Measurements from ENCODE around the gene UGT1A6.

The UGT1A6 gene

GRCh38 chr2:233773854-233774253, 81.2 kb downstream of the UGT1A6 start:
- H3K36me3 ChIP-seq (ENCODE audit: control insufficient read depth, low read depth, low read length), result no peaks in the 10 kb centered on the region
- H3K27ac ChIP-seq (ENCODE audit: low read length), result no peak overlapping the region
- H3K9ac ChIP-seq (ENCODE audit: low read length), result no peak overlapping the region
- H3K9me3 ChIP-seq (ENCODE audit: control insufficient read depth, low read depth, low read length), result no peaks in the 10 kb centered on the region
- no peaks in the 10 kb centered on the region for H3K27me3 ChIP-seq (ENCODE audit: control insufficient read depth, insufficient read depth, low read length)
- no peak overlapping the region for H3K4me3 ChIP-seq (ENCODE audit: low read length)
- H3K4me1 ChIP-seq (ENCODE audit: control insufficient read depth, low read depth, low read length), result no peaks in the 10 kb centered on the region

GRCh38 chr2:233775414-233775813, 82.7 kb downstream of the UGT1A6 start:
- Histone ChIP-seq H3K4me3 (ENCODE audit: low read length) (no peak overlapping the region), H3K9me3 (ENCODE audit: control insufficient read depth, low read depth, low read length) (no peaks in the 10 kb centered on the region), H3K36me3 (ENCODE audit: control insufficient read depth, low read depth, low read length) (no peaks in the 10 kb centered on the region), H3K4me1 (ENCODE audit: control insufficient read depth, low read depth, low read length) (no peaks in the 10 kb centered on the region), H3K27ac (ENCODE audit: low read length) (no peak overlapping the region), H3K27me3 (ENCODE audit: control insufficient read depth, insufficient read depth, low read length) (no peaks in the 10 kb centered on the region), H3K9ac (ENCODE audit: low read length) (no peak overlapping the region)

- no peak within 1 kb of the TSS for H3K4me3 ChIP-seq (ENCODE audit: low read length)
- H3K27me3 ChIP-seq (ENCODE audit: control insufficient read depth, insufficient read depth, low read length), result no peaks in the 10 kb centered on the region
- H3K9me3 ChIP-seq (ENCODE audit: control insufficient read depth, low read depth, low read length), result no peaks in the 10 kb centered on the region
- no peaks in the 10 kb centered on the region for H3K36me3 ChIP-seq (ENCODE audit: control insufficient read depth, low read depth, low read length)
- H3K27ac ChIP-seq (ENCODE audit: low read length), result no peak within 1 kb of the TSS
- H3K4me1 ChIP-seq (ENCODE audit: control insufficient read depth, low read depth, low read length), result no peaks in the 10 kb centered on the region
- H3K9ac ChIP-seq (ENCODE audit: low read length), result no peak within 1 kb of the TSS
Observed at GRCh38 chr2:233778030-233778429, 85.3 kb downstream of the UGT1A6 start, which contains the start of gene MROH2A. TSS of gene MROH2A (plus strand) at chr2:233778330. CDS start at chr2:233779359, 1,029 bp downstream.

GRCh38 chr2:233779722-233780121, 87.0 kb downstream of the UGT1A6 start:
- H3K36me3 ChIP-seq (ENCODE audit: control insufficient read depth, low read depth, low read length), result no peaks in the 10 kb centered on the region
- H3K4me3 ChIP-seq (ENCODE audit: low read length), result no peak overlapping the region
- no peak overlapping the region for H3K27ac ChIP-seq (ENCODE audit: low read length)

GRCh38 chr2:233780771-233781170, 88.1 kb downstream of the UGT1A6 start:
- no peak overlapping the region for H3K9ac ChIP-seq (ENCODE audit: low read length)
- H3K4me1 ChIP-seq (ENCODE audit: control insufficient read depth, low read depth, low read length), result no peaks in the 10 kb centered on the region
- H3K27me3 ChIP-seq (ENCODE audit: control insufficient read depth, insufficient read depth, low read length), result no peaks in the 10 kb centered on the region
- no peak overlapping the region for H3K4me3 ChIP-seq (ENCODE audit: low read length)
- no peaks in the 10 kb centered on the region for H3K9me3 ChIP-seq (ENCODE audit: control insufficient read depth, low read depth, low read length)
- H3K36me3 ChIP-seq (ENCODE audit: control insufficient read depth, low read depth, low read length), result no peaks in the 10 kb centered on the region
- no peak overlapping the region for H3K27ac ChIP-seq (ENCODE audit: low read length)

More at GRCh38 chr2:233779722-233780121, 87.0 kb downstream of the UGT1A6 start:
- no peak overlapping the region for H3K9ac ChIP-seq (ENCODE audit: low read length)
- H3K9me3 ChIP-seq (ENCODE audit: control insufficient read depth, low read depth, low read length), result no peaks in the 10 kb centered on the region
- no peaks in the 10 kb centered on the region for H3K27me3 ChIP-seq (ENCODE audit: control insufficient read depth, insufficient read depth, low read length)
- H3K4me1 ChIP-seq (ENCODE audit: control insufficient read depth, low read depth, low read length), result no peaks in the 10 kb centered on the region

GRCh38 chr2:233789554-233789953, 96.9 kb downstream of the UGT1A6 start:
- Histone ChIP-seq H3K27me3 (ENCODE audit: control insufficient read depth, insufficient read depth, low read length) (no peaks in the 10 kb centered on the region), H3K27ac (ENCODE audit: low read length) (no peak overlapping the region), H3K4me3 (ENCODE audit: low read length) (no peak overlapping the region)

GRCh38 chr2:233791151-233791882, 98.6 kb downstream of the UGT1A6 start:
- H3K27me3 ChIP-seq (ENCODE audit: control insufficient read depth, insufficient read depth, low read length), result no peaks in the 10 kb centered on the region
- no peak overlapping the region for H3K4me3 ChIP-seq (ENCODE audit: low read length)
- no peak overlapping the region for H3K9ac ChIP-seq (ENCODE audit: low read length)
- H3K4me1 ChIP-seq (ENCODE audit: control insufficient read depth, low read depth, low read length), result no peaks in the 10 kb centered on the region
- no peaks in the 10 kb centered on the region for H3K36me3 ChIP-seq (ENCODE audit: control insufficient read depth, low read depth, low read length)
- H3K9me3 ChIP-seq (ENCODE audit: control insufficient read depth, low read depth, low read length), result no peaks in the 10 kb centered on the region
- H3K27ac ChIP-seq (ENCODE audit: low read length), result no peak overlapping the region

More at GRCh38 chr2:233789554-233789953, 96.9 kb downstream of the UGT1A6 start:
- H3K9me3 ChIP-seq (ENCODE audit: control insufficient read depth, low read depth, low read length), result no peaks in the 10 kb centered on the region
- H3K9ac ChIP-seq (ENCODE audit: low read length), result no peak overlapping the region
- no peaks in the 10 kb centered on the region for H3K36me3 ChIP-seq (ENCODE audit: control insufficient read depth, low read depth, low read length)
- no peaks in the 10 kb centered on the region for H3K4me1 ChIP-seq (ENCODE audit: control insufficient read depth, low read depth, low read length)

- Histone ChIP-seq H3K4me1 (ENCODE audit: control insufficient read depth, low read depth, low read length) (no peaks in the 10 kb centered on the region), H3K27ac (ENCODE audit: low read length) (no peak overlapping the region), H3K27me3 (ENCODE audit: control insufficient read depth, insufficient read depth, low read length) (no peaks in the 10 kb centered on the region), H3K9ac (ENCODE audit: low read length) (no peak overlapping the region), H3K9me3 (ENCODE audit: control insufficient read depth, low read depth, low read length) (no peaks in the 10 kb centered on the region), H3K4me3 (ENCODE audit: low read length) (no peak overlapping the region), H3K36me3 (ENCODE audit: control insufficient read depth, low read depth, low read length) (no peaks in the 10 kb centered on the region)
Observed at GRCh38 chr2:233791883-233792329, 99.2 kb downstream of the UGT1A6 start.

GRCh38 chr2:233792720-233793119, 100.0 kb downstream of the UGT1A6 start:
- no peak overlapping the region for H3K9ac ChIP-seq (ENCODE audit: low read length)
- H3K9me3 ChIP-seq (ENCODE audit: control insufficient read depth, low read depth, low read length), result no peaks in the 10 kb centered on the region
- H3K4me3 ChIP-seq (ENCODE audit: low read length), result no peak overlapping the region
- no peaks in the 10 kb centered on the region for H3K4me1 ChIP-seq (ENCODE audit: control insufficient read depth, low read depth, low read length)
- no peaks in the 10 kb centered on the region for H3K27me3 ChIP-seq (ENCODE audit: control insufficient read depth, insufficient read depth, low read length)
- no peaks in the 10 kb centered on the region for H3K36me3 ChIP-seq (ENCODE audit: control insufficient read depth, low read depth, low read length)
- no peak overlapping the region for H3K27ac ChIP-seq (ENCODE audit: low read length)

GRCh38 chr2:233793465-233794127, 100.9 kb downstream of the UGT1A6 start:
- H3K27ac ChIP-seq (ENCODE audit: low read length), result no peak overlapping the region
- H3K36me3 ChIP-seq (ENCODE audit: control insufficient read depth, low read depth, low read length), result no peaks in the 10 kb centered on the region
- H3K4me1 ChIP-seq (ENCODE audit: control insufficient read depth, low read depth, low read length), result no peaks in the 10 kb centered on the region
- no peaks in the 10 kb centered on the region for H3K9me3 ChIP-seq (ENCODE audit: control insufficient read depth, low read depth, low read length)
- H3K27me3 ChIP-seq (ENCODE audit: control insufficient read depth, insufficient read depth, low read length), result no peaks in the 10 kb centered on the region
- no peak overlapping the region for H3K9ac ChIP-seq (ENCODE audit: low read length)
- H3K4me3 ChIP-seq (ENCODE audit: low read length), result no peak overlapping the region

GRCh38 chr2:233794128-233794658, 101.5 kb downstream of the UGT1A6 start:
- no peaks in the 10 kb centered on the region for H3K4me1 ChIP-seq (ENCODE audit: control insufficient read depth, low read depth, low read length)
- H3K9ac ChIP-seq (ENCODE audit: low read length), result no peak overlapping the region
- H3K36me3 ChIP-seq (ENCODE audit: control insufficient read depth, low read depth, low read length), result no peaks in the 10 kb centered on the region
- no peak overlapping the region for H3K27ac ChIP-seq (ENCODE audit: low read length)
- H3K4me3 ChIP-seq (ENCODE audit: low read length), result no peak overlapping the region
- H3K27me3 ChIP-seq (ENCODE audit: control insufficient read depth, insufficient read depth, low read length), result no peaks in the 10 kb centered on the region
- no peaks in the 10 kb centered on the region for H3K9me3 ChIP-seq (ENCODE audit: control insufficient read depth, low read depth, low read length)
